Hematopoietic multipotent progenitor cell (in vitro differentiated cells): ENCODE measurements around the gene GRM2. TPM values are rescaled to one million over a fixed set of nuclear protein-coding genes. Genes with fewer than 3 reads are reported as not detected.

Experiments used
- small RNA-seq: library from RNA; depleted of rRNA; stranded (forward); fragments of <200 nt; gene quantifications from one replicate; pipeline ENCODE3, GENCODE V24; 2012
- total RNA-seq: library from RNA; depleted of rRNA; stranded (reverse); fragments of >200 nt; gene quantifications from one replicate; pipeline ENCODE4 v1.2.3, GENCODE V29; 2012

Gene GRM2
- total RNA-seq, 1 donor, result 0.27 TPM

Small RNA genes lying within 50 kb of the gene (small RNA-seq; reads per million reads assigned to genes)
- 3.5 reads per million, percentile 82 among the genes with 10 or more reads in this experiment for gene RNA5SP132

Other genes starting within 250 kb of the GRM2 start
- 16.7 TPM for gene DCAF1, start 207.1 kb upstream of the GRM2 start, total RNA-seq
- gene RAD54L2, start 168.3 kb upstream of the GRM2 start, total RNA-seq, result 29.4 TPM
- gene TEX264, start 35.8 kb upstream of the GRM2 start, total RNA-seq, result 80.0 TPM
- not detected for gene IQCF6, start 72.2 kb downstream of the GRM2 start, total RNA-seq
- gene IQCF2, start 154.5 kb downstream of the GRM2 start, total RNA-seq, result not detected
- 0.27 TPM for gene IQCF5, start 168.5 kb downstream of the GRM2 start, total RNA-seq
- gene IQCF1, start 196.3 kb downstream of the GRM2 start, total RNA-seq, result not detected
- gene RRP9, start 234.8 kb downstream of the GRM2 start, total RNA-seq, result 32.3 TPM
- gene PARP3, start 235.3 kb downstream of the GRM2 start, total RNA-seq, result 21.8 TPM
- under 0.01 TPM for gene GPR62, start 248.3 kb downstream of the GRM2 start, total RNA-seq